ENCODE measurements around the gene MSH3. TPM values are rescaled to one million over a fixed set of nuclear protein-coding genes. Genes with fewer than 3 reads are reported as not detected.
A peak's percentile ranks its signal among the peaks of the same experiment; 100 is the strongest.

Gene MSH3
- polyA plus RNA-seq, 3 donors, result 4.5 to 9.9 (median 8.0) TPM

DNA sequence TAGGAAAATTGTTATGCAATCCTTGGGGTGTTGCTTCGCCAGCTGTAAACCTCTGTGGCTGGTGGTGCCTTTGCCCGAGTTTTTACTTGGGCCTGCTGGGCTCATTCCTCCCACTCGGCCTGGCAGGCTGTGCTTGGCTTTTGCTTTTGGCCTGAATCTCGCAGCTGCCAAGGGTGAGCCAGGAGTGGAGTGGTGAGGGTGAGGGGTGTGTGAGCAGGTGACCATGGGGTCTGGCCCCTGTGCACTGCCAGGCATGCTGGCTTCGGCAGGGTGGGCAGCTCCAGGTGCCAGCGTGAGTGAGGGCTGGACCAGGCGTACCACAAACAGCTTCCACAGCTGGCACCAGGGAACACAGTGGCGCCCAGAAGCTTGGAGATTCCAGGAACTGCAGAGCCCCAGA is 12.9 kb downstream of the MSH3 start:
- peaks cover 0 to 3% (median 0%) of the 10 kb centered on the region in 7 donors for H3K9me3 Mint-ChIP-seq
- Histone ChIP-seq H4K20me1 (ENCODE audit: insufficient read depth, low read length) (no peaks in the 10 kb centered on the region), H3K4me2 (replicated peaks; ENCODE audit: extremely low read depth, low read length, poor library complexity, severe bottlenecking) (no peak overlapping the region), H2AFZ (ENCODE audit: insufficient read depth, low read depth, low read length, poor library complexity, severe bottlenecking) (no peak overlapping the region), H3K4me3 (replicated peaks in 1 of 3; ENCODE audit: low read depth in 2 of 3, low read length in 3 of 3) (no peak overlapping the region), H3K36me3 (replicated peaks in 1 of 2; ENCODE audit: control insufficient read depth in 1 of 2, insufficient read depth in 2 of 2, low read length in 2 of 2) (peaks cover 62 to 91% of the 10 kb centered on the region in 2 donors), H3K4me1 (ENCODE audit: control insufficient read depth in 1 of 2, insufficient read depth in 2 of 2, low read length in 2 of 2) (no peaks in the 10 kb centered on the region), H3K27me3 (ENCODE audit: control insufficient read depth in 2 of 2, insufficient read depth in 2 of 2, low read length in 2 of 2) (no peaks in the 10 kb centered on the region), H3K9me3 (replicated peaks in 1 of 2; ENCODE audit: control insufficient read depth in 1 of 2, insufficient read depth in 1 of 2, low read length in 2 of 2) (no peaks in the 10 kb centered on the region), H3K79me2 (ENCODE audit: insufficient read depth, low read length) (peaks cover 5% of the 10 kb centered on the region), H3K9ac (ENCODE audit: insufficient read depth, low read length, poor library complexity, severe bottlenecking) (no peak overlapping the region), H3K27ac (ENCODE audit: low read depth in 1 of 2, low read length in 2 of 2) (no peak overlapping the region)
- intact Hi-C loops (cut with micrococcal nuclease), result no loop called here
- H3K27ac Mint-ChIP-seq, result no peak overlapping the region
- peaks cover 62 to 79% of the 10 kb centered on the region in 2 donors for H3K36me3 Mint-ChIP-seq
- H3K4me1 Mint-ChIP-seq, result no peaks in the 10 kb centered on the region
- H3K4me3 Mint-ChIP-seq, result no peak overlapping the region
- no peak for DNase-seq
- no peaks in the 10 kb centered on the region for H3K27me3 Mint-ChIP-seq (ENCODE audit: low read depth in 3 of 3)
- WGBS (ENCODE audit: insufficient coverage), result 95% methylated on average over 8 of the region's 8 CpGs
- TF ChIP-seq, protein P1, sequence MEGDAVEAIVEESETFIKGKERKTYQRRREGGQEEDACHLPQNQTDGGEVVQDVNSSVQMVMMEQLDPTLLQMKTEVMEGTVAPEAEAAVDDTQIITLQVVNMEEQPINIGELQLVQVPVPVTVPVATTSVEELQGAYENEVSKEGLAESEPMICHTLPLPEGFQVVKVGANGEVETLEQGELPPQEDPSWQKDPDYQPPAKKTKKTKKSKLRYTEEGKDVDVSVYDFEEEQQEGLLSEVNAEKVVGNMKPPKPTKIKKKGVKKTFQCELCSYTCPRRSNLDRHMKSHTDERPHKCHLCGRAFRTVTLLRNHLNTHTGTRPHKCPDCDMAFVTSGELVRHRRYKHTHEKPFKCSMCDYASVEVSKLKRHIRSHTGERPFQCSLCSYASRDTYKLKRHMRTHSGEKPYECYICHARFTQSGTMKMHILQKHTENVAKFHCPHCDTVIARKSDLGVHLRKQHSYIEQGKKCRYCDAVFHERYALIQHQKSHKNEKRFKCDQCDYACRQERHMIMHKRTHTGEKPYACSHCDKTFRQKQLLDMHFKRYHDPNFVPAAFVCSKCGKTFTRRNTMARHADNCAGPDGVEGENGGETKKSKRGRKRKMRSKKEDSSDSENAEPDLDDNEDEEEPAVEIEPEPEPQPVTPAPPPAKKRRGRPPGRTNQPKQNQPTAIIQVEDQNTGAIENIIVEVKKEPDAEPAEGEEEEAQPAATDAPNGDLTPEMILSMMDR (IDR thresholded peaks at IDR 0.05), result no peak

DNA sequence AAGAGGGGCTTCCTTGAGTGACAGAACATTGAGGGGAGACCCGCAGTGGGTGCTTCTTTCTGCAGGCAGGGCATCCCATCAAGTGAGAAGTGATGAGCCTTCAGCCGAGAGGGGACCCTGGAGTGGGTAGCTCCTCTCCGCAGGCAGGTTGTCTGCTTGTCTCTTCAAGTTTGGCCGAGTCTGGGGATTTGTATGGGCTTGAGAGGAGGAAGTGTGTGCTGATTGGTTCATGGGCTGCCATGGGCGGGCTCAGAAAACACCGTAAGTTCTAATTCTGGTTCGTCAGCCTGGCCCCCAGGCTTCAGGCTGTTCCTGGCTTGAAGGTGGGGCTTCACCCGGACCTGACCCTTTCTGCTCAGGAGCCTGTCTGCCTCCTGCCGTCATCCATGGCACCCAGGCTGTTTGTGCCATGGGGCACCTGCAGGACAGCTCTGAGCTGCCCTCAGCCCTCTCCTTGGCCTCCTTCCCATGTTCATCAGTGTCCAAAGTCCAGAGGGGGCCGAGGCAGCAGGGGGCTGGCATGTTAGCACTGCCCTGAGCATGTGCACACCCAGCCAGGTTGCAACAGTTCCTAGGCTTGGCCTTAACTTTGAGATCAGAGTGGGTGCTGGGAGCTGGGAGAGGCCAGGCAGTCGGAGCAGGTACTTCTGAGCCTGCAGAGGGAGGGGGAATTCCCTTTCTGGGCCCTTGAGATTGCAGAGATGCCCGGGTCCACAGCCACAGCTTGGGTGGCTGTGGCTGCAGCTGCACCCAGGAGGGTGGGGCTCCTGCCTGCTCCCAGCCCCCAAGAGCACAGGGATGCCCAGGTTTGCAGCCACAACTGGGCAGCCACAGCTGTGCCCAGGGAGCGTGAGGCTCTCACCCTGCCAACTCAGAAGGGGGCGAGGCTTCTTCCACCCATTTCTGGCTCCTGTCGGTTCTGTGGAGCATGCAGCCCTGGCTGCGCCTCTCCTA is 13.8 kb downstream of the MSH3 start:
- Histone ChIP-seq H3K9me3 (replicated peaks in 1 of 2; ENCODE audit: control insufficient read depth in 1 of 2, insufficient read depth in 1 of 2, low read length in 2 of 2) (no peaks in the 10 kb centered on the region), H3K27ac (ENCODE audit: low read depth in 1 of 2, low read length in 2 of 2) (no peak overlapping the region), H3K79me2 (ENCODE audit: insufficient read depth, low read length) (no peaks in the 10 kb centered on the region), H3K4me2 (replicated peaks; ENCODE audit: extremely low read depth, low read length, poor library complexity, severe bottlenecking) (no peak overlapping the region), H3K4me3 (replicated peaks in 1 of 3; ENCODE audit: low read depth in 2 of 3, low read length in 3 of 3) (no peak overlapping the region), H3K4me1 (ENCODE audit: control insufficient read depth in 1 of 2, insufficient read depth in 2 of 2, low read length in 2 of 2) (no peaks in the 10 kb centered on the region), H3K27me3 (ENCODE audit: control insufficient read depth in 2 of 2, insufficient read depth in 2 of 2, low read length in 2 of 2) (no peaks in the 10 kb centered on the region), H2AFZ (ENCODE audit: insufficient read depth, low read depth, low read length, poor library complexity, severe bottlenecking) (no peak overlapping the region), H3K9ac (ENCODE audit: insufficient read depth, low read length, poor library complexity, severe bottlenecking) (no peak overlapping the region), H4K20me1 (ENCODE audit: insufficient read depth, low read length) (no peaks in the 10 kb centered on the region), H3K36me3 (replicated peaks in 1 of 2; ENCODE audit: control insufficient read depth in 1 of 2, insufficient read depth in 2 of 2, low read length in 2 of 2) (peaks cover 67 to 91% of the 10 kb centered on the region in 2 donors)
- TF ChIP-seq, protein P1 (IDR thresholded peaks at IDR 0.05), result no peak
- H3K9me3 Mint-ChIP-seq, result no peaks in the 10 kb centered on the region
- intact Hi-C loops (cut with micrococcal nuclease), result no loop called here
- peaks cover 62 to 79% of the 10 kb centered on the region in 2 donors for H3K36me3 Mint-ChIP-seq
- peak overlapping the region in 1 of 7 donors; percentile 7 for H3K27ac Mint-ChIP-seq
- no peak for DNase-seq
- no peaks in the 10 kb centered on the region for H3K4me1 Mint-ChIP-seq
- H3K27me3 Mint-ChIP-seq (ENCODE audit: low read depth in 3 of 3), result no peaks in the 10 kb centered on the region
- WGBS (ENCODE audit: insufficient coverage), result 96% methylated on average over 16 of the region's 16 CpGs
- no peak overlapping the region for H3K4me3 Mint-ChIP-seq
